Gastrocnemius medialis (tissue), 4 donors: ENCODE data around the gene TMEM114.

Experiments
- POLR2A ChIP-seq, 2 donors: fragments of 450-650 bp; IDR thresholded peaks; one replicate each; pipeline ENCODE4 v1.6.1; 2017; ENCODE audit warnings: antibody characterized with exemption in 2 of 2, mild to moderate bottlenecking in 2 of 2, moderate library complexity in 2 of 2
- TF ChIP-seq, protein P1 (sequence below), 5 experiments: fragments of 450-650 bp in 3 of 5; fragments of 200-600 bp in 2 of 5; sonication (generic) in 2 of 5; IDR thresholded peaks in 4 of 5; conservative IDR thresholded peaks in 1 of 5; 1 replicate in 4 of 5; 2 replicates in 1 of 5; pipeline ENCODE4 v1.5.1; 2016 to 2019; ENCODE audit warnings: antibody characterized with exemption in 5 of 5, mild to moderate bottlenecking in 3 of 5, moderate library complexity in 3 of 5

- TF ChIP-seq, protein P1, sequence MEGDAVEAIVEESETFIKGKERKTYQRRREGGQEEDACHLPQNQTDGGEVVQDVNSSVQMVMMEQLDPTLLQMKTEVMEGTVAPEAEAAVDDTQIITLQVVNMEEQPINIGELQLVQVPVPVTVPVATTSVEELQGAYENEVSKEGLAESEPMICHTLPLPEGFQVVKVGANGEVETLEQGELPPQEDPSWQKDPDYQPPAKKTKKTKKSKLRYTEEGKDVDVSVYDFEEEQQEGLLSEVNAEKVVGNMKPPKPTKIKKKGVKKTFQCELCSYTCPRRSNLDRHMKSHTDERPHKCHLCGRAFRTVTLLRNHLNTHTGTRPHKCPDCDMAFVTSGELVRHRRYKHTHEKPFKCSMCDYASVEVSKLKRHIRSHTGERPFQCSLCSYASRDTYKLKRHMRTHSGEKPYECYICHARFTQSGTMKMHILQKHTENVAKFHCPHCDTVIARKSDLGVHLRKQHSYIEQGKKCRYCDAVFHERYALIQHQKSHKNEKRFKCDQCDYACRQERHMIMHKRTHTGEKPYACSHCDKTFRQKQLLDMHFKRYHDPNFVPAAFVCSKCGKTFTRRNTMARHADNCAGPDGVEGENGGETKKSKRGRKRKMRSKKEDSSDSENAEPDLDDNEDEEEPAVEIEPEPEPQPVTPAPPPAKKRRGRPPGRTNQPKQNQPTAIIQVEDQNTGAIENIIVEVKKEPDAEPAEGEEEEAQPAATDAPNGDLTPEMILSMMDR (IDR thresholded peaks at IDR 0.05 in 4 of 5, conservative IDR thresholded peaks at IDR 0.05 in 1 of 5) = no peak
- no peak for TF ChIP-seq POLR2A (IDR thresholded peaks at IDR 0.05)
Measured at GRCh38 chr16:8577678-8578304, 12.5 kb downstream of the TMEM114 start.
